CD4-positive, alpha-beta T cell (primary cell): ENCODE results near the gene ARTN. TPM values are rescaled to one million over a fixed set of nuclear protein-coding genes. Genes with fewer than 3 reads are reported as not detected.

Source experiments
- ATAC-seq: fragments of 200-7000 bp; cut with Tn5 transposase; one replicate; pipeline ENCODE4 v1.10.0; 2022; ENCODE audit warnings: mild to moderate bottlenecking; ENCODE audit not compliant: poor library complexity
- CTCF ChIA-PET: fragments of 350-600 bp; sonication (Branson Sonifier 250); formaldehyde crosslinking; loops from one replicate; lab custom pipeline; 2021; ENCODE audit warnings: antibody characterized with exemption, inconsistent platforms; lab: Charles Lee
- POLR2A ChIA-PET: fragments of 350-600 bp; sonication (Branson Sonifier 250); formaldehyde crosslinking; loops from one replicate; lab custom pipeline; 2021; ENCODE audit warnings: antibody characterized with exemption, inconsistent platforms; lab: Charles Lee
- DNase-seq, 14 experiments: peaks; one replicate each; pipeline ENCODE4 v3.0.0-alpha.2; 2013 to 2020; ENCODE audit warnings: mixed read lengths in 2 of 14
- H3K27ac ChIP-seq, 2 donors: one replicate each; pipeline versions ENCODE4 v1.5.1 to v1.7.0; 2013; ENCODE audit warnings: low read length in 2 of 2, low read depth in 1 of 2, mild to moderate bottlenecking in 1 of 2
- H3K27me3 ChIP-seq, 2 experiments: 1 replicate in 1 of 2; 2 replicates in 1 of 2; pipeline versions ENCODE4 v1.6.1 to v1.7.0; 2013; ENCODE audit warnings: low read length in 2 of 2, control low read depth in 1 of 2, mild to moderate bottlenecking in 1 of 2, moderate library complexity in 1 of 2; ENCODE audit not compliant: insufficient read depth in 2 of 2, control insufficient read depth in 1 of 2
- H3K36me3 ChIP-seq: one replicate; pipeline ENCODE4 v1.6.1; 2013; ENCODE audit warnings: low read length, control low read depth; ENCODE audit not compliant: insufficient read depth
- H3K4me1 ChIP-seq: one replicate; pipeline ENCODE4 v1.6.1; 2013; ENCODE audit warnings: low read length, control low read depth; ENCODE audit not compliant: insufficient read depth
- H3K4me3 ChIP-seq: one replicate; pipeline ENCODE4 v1.5.1; 2013; ENCODE audit warnings: mild to moderate bottlenecking, low read length, moderate library complexity
- H3K9me3 ChIP-seq, 2 experiments: 1 replicate in 1 of 2; 2 replicates in 1 of 2; pipeline versions ENCODE4 v1.6.1 to v1.7.0; 2013; ENCODE audit warnings: low read length in 2 of 2, mild to moderate bottlenecking in 2 of 2, control low read depth in 1 of 2, moderate library complexity in 1 of 2; ENCODE audit not compliant: control insufficient read depth in 1 of 2, insufficient read depth in 1 of 2
- H3K27ac Mint-ChIP-seq: one replicate; pipeline ENCODE4 v1.8.0; 2020; ENCODE audit warnings: mixed read lengths
- H3K27me3 Mint-ChIP-seq: one replicate; pipeline ENCODE4 v1.8.0; 2021; ENCODE audit warnings: mixed read lengths
- H3K36me3 Mint-ChIP-seq: one replicate; pipeline ENCODE4 v1.8.0; 2021; ENCODE audit warnings: low read depth, mixed read lengths
- H3K4me1 Mint-ChIP-seq: one replicate; pipeline ENCODE4 v1.8.0; 2021; ENCODE audit warnings: low read depth, mixed read lengths
- H3K4me3 Mint-ChIP-seq: one replicate; pipeline ENCODE4 v1.8.0; 2020; ENCODE audit warnings: mild to moderate bottlenecking, mixed read lengths
- H3K9me3 Mint-ChIP-seq: one replicate; pipeline ENCODE4 v1.8.0; 2020; ENCODE audit warnings: mixed read lengths
- intact Hi-C, 2 experiments: fragments of 100-400 bp; cut with DNase I in 1 of 2; cut with micrococcal nuclease in 1 of 2; formaldehyde crosslinking; loops; one replicate each; pipeline versions ENCODE4 v1.15.1 to v1.9.0; 2023 to 2025; cut with DNase I, micrococcal nuclease
- total RNA-seq, 174 experiments: library from RNA in 2 of 174; stranded (reverse) in 2 of 174; gene quantifications; one replicate each; pipeline ENCODE4 v1.2.3 and lab custom pipeline; 2021 to 2026
- TF ChIP-seq, protein P1 (sequence below): fragments of 200-600 bp; IDR thresholded peaks from one replicate; pipeline ENCODE4 v1.8.0; 2022; ENCODE audit warnings: antibody characterized with exemption, mild to moderate bottlenecking

Gene ARTN
- total RNA-seq, 2 experiments from 2014 or later = 0.55 to 1.3 TPM

DNA sequence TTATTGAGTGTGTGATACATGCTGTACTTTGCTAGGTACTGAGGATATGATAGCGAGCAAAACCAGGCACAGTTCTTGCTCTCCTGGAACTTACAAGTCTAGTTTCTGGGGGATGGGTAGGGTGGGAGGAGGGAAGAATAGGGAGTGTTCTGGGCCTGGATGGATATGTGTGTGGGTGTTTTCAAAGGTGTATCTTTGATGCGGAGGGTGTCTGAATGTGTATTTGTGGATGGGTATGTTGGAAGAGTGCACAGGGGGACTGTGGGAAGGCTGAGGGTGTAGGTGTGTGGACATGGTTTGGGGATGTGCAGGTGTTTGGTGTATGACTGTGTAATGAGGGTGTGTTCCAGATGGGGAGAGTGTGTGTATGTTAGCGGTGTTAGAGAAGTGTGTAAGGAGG, 31.7 kb downstream of the ARTN start:
- H3K4me1 Mint-ChIP-seq = peaks cover 12% of the 10 kb centered on the region
- Histone ChIP-seq H3K36me3 (peaks cover 24% of the 10 kb centered on the region), H3K4me3 (no peak overlapping the region), H3K27ac (no peak overlapping the region), H3K27me3 (no peaks in the 10 kb centered on the region), H3K4me1 (peaks cover 12% of the 10 kb centered on the region), H3K9me3 (no peaks in the 10 kb centered on the region)
- intact Hi-C loops = no loop called here
- TF ChIP-seq, protein P1, sequence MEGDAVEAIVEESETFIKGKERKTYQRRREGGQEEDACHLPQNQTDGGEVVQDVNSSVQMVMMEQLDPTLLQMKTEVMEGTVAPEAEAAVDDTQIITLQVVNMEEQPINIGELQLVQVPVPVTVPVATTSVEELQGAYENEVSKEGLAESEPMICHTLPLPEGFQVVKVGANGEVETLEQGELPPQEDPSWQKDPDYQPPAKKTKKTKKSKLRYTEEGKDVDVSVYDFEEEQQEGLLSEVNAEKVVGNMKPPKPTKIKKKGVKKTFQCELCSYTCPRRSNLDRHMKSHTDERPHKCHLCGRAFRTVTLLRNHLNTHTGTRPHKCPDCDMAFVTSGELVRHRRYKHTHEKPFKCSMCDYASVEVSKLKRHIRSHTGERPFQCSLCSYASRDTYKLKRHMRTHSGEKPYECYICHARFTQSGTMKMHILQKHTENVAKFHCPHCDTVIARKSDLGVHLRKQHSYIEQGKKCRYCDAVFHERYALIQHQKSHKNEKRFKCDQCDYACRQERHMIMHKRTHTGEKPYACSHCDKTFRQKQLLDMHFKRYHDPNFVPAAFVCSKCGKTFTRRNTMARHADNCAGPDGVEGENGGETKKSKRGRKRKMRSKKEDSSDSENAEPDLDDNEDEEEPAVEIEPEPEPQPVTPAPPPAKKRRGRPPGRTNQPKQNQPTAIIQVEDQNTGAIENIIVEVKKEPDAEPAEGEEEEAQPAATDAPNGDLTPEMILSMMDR = no peak
- ChIA-PET POLR2A (no interaction called here), CTCF (no interaction called here)
- H3K36me3 Mint-ChIP-seq = peaks cover 24% of the 10 kb centered on the region
- ATAC-seq (no peak), DNase-seq (no peak)
- H3K27me3 Mint-ChIP-seq = no peaks in the 10 kb centered on the region
- no peak overlapping the region for H3K27ac Mint-ChIP-seq
- no peak overlapping the region for H3K4me3 Mint-ChIP-seq
- no peaks in the 10 kb centered on the region for H3K9me3 Mint-ChIP-seq

DNA sequence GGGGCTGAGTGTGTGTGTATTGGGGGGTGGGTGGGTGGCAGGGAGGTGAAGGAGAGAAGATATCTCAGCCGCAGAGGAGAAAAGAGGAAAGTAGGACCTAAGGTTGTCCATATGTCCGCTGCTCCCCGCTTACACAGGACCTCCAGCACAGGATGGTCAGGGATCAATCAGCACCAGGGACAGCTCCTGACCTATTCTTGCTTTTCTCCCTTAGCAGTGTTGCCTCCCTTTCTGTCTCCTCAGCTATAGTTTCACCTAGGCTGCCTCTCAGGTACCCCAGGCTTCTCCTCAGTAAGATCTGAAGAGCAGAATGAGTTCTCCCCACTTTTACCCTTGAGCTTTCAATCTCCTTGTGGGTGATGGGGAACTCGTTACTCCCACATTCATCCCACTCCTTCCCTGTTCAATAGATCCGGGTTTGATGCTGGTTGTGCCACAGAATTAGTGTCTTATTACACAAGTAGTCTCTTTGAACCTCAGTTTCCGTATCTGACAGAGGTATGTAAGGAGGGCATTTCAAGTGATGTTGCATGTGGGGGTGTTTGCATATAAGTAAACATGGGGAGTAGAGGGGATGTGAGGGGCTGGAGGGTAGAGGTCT, 34.8 kb downstream of the ARTN start:
- peak in 4 of 14 experiments; percentile 18 to 56 (median 45) for DNase-seq
- Histone ChIP-seq H3K9me3 (no peaks in the 10 kb centered on the region), H3K27ac (no peak overlapping the region), H3K4me3 (no peak overlapping the region), H3K27me3 (no peaks in the 10 kb centered on the region), H3K36me3 (peaks cover 24% of the 10 kb centered on the region), H3K4me1 (peaks cover 24% of the 10 kb centered on the region)
- POLR2A ChIA-PET = no interaction called here
- intact Hi-C loops = loop anchor here in 1 of 2 experiments (1.0 kb wide), 1 partner anchor 20 kb away; no protein-coding TSS in a partner anchor
- Mint-ChIP-seq H3K36me3 (peaks cover 9% of the 10 kb centered on the region), H3K4me1 (peaks cover 27% of the 10 kb centered on the region), H3K9me3 (no peaks in the 10 kb centered on the region), H3K27ac (no peak overlapping the region), H3K4me3 (peak overlapping the region; percentile 20), H3K27me3 (no peaks in the 10 kb centered on the region)
- TF ChIP-seq, protein P1 = no peak
- CTCF ChIA-PET = no interaction called here
- ATAC-seq = no peak

DNA sequence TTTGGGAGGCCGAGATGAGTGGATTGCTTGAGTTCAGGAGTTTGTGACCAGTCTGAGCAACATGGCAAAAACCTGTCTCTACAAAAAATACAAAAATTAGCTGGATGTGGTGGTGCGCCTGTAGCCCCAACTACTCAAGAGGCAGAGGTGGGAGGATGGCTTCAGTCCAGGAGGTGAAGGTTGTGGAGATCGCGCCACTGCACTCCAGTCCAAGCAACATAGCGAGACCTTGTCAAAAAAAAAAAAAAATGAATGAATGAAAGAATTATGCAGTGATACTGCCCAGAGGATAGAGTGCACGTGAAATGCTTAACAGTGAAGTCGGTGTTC, 35.8 kb downstream of the ARTN start:
- TF ChIP-seq, protein P1 = no peak
- no peaks in the 10 kb centered on the region for H3K9me3 Mint-ChIP-seq
- Histone ChIP-seq H3K4me1 (peaks cover 33% of the 10 kb centered on the region), H3K4me3 (peak overlapping the region; percentile 87), H3K9me3 (no peaks in the 10 kb centered on the region), H3K27me3 (no peaks in the 10 kb centered on the region), H3K27ac (no peak overlapping the region), H3K36me3 (peaks cover 20% of the 10 kb centered on the region)
- ChIA-PET POLR2A (interaction anchor here (0.9 to 1.4 kb wide), 3 partner anchors 21 to 244 kb away, joined by 3 to 7 read pairs (median 4); partner anchors contain the start of genes DMAP1 and IPO13), CTCF (interaction anchor here (1.6 kb wide), 1 partner anchor 22 kb away, joined by 4 read pairs; the partner anchor contains the start of gene IPO13)
- intact Hi-C loops = loop anchor here in 1 of 2 experiments (1.0 kb wide), 1 partner anchor 23 kb away; the partner anchor contains the start of gene IPO13
- peaks cover 37% of the 10 kb centered on the region for H3K4me1 Mint-ChIP-seq
- DNase-seq (no peak), ATAC-seq (no peak)
- H3K27ac Mint-ChIP-seq = peak overlapping the region; percentile 74
- H3K4me3 Mint-ChIP-seq = peak overlapping the region; percentile 90
- H3K36me3 Mint-ChIP-seq = peaks cover 15% of the 10 kb centered on the region
- no peaks in the 10 kb centered on the region for H3K27me3 Mint-ChIP-seq
